ENCODE measurements around the gene MATN3.

- no peak for TF ChIP-seq CTCF (conservative IDR thresholded peaks at IDR 0.05; ENCODE audit: low read length)
- TF ChIP-seq EZH2phosphoT487 (IDR thresholded peaks at IDR 0.05; ENCODE audit: borderline replicate concordance, low read depth, low read length) = no peak
Measured at GRCh38 chr2:19987936-19988335, 24.5 kb downstream of the MATN3 start.
